ENCODE results near the gene UFSP1. TPM values are rescaled to one million over a fixed set of nuclear protein-coding genes. Genes with fewer than 3 reads are reported as not detected.

UFSP1 gene
- total and polyA plus RNA-seq, 5 experiments from 2014 or later = 1.1 to 10.9 (median 2.7) TPM

GRCh38 chr7:100886142-100886935 is 3.2 kb downstream of the UFSP1 start:
- Mint-ChIP-seq H3K27me3 (peaks cover under 1 to 4% (median under 1%) of the 10 kb centered on the region in 5 donors), H3K9me3 (no peaks in the 10 kb centered on the region), H3K4me1 (peaks cover 22 to 72% (median 47%) of the 10 kb centered on the region in 4 donors), H3K36me3 (peaks cover 0 to 73% (median 30%) of the 10 kb centered on the region in 3 donors), H3K4me3 (peak overlapping the region in 9 of 10 donors; percentile 18 to 93 (median 53)), H3K27ac (peak overlapping the region; percentile 79 to 98 (median 90))
- ATAC-seq (no peak), DNase-seq (no peak)
- POLR2A ChIA-PET = interaction anchor here (1.5 to 6.3 kb wide), 5 partner anchors 10 to 358 kb away, joined by 3 to 165 read pairs (median 5); partner anchors contain the start of genes EPHB4, FBXO24, FIS1 and LRCH4

GRCh38 chr7:100885440-100886141 is 3.9 kb downstream of the UFSP1 start:
- POLR2A ChIA-PET = interaction anchor here (2.3 to 6.3 kb wide), 2 partner anchors 9 to 10 kb away, joined by 9 to 165 read pairs; partner anchors contain the start of gene SRRT
- ATAC-seq = no peak
- Mint-ChIP-seq H3K36me3 (peaks cover 0 to 78% (median 30%) of the 10 kb centered on the region in 3 donors), H3K27ac (peak overlapping the region in 9 of 10 donors; percentile 40 to 96 (median 79)), H3K4me3 (peak overlapping the region in 6 of 10 donors; percentile 23 to 59 (median 40)), H3K9me3 (no peaks in the 10 kb centered on the region), H3K27me3 (no peaks in the 10 kb centered on the region), H3K4me1 (peaks cover 23 to 67% (median 47%) of the 10 kb centered on the region in 4 donors)
- DNase-seq = no peak

GRCh38 chr7:100884736-100885439 is 4.6 kb downstream of the UFSP1 start:
- peak overlapping the region in 9 of 10 donors; percentile 7 to 87 (median 72) for H3K27ac Mint-ChIP-seq
- peaks cover 0 to 83% (median 30%) of the 10 kb centered on the region in 3 donors for H3K36me3 Mint-ChIP-seq
- POLR2A ChIA-PET = interaction anchor here (2.3 kb wide), 1 partner anchor 10 kb away, joined by 9 read pairs; the partner anchor contains the start of gene SRRT
- H3K4me1 Mint-ChIP-seq = peaks cover 23 to 67% (median 45%) of the 10 kb centered on the region in 4 donors
- no peaks in the 10 kb centered on the region for H3K9me3 Mint-ChIP-seq
- H3K27me3 Mint-ChIP-seq = no peaks in the 10 kb centered on the region
- peak overlapping the region in 6 of 10 donors; percentile 16 to 70 (median 48) for H3K4me3 Mint-ChIP-seq
- ATAC-seq (no peak), DNase-seq (no peak)

- ATAC-seq = no peak
- Mint-ChIP-seq H3K27me3 (no peaks in the 10 kb centered on the region), H3K36me3 (peaks cover 0 to 97% (median 30%) of the 10 kb centered on the region in 3 donors), H3K9me3 (no peaks in the 10 kb centered on the region), H3K4me1 (peaks cover 23 to 76% (median 55%) of the 10 kb centered on the region in 4 donors), H3K4me3 (no peak overlapping the region), H3K27ac (peak overlapping the region in 4 of 10 donors; percentile 52 to 85 (median 72))
- POLR2A ChIA-PET = interaction anchor here (0.5 to 2.3 kb wide), 3 partner anchors 8 to 783 kb away, joined by 3 to 9 read pairs (median 5); partner anchors contain the start of gene SRRT
- DNase-seq = no peak
Measured at GRCh38 chr7:100882785-100883526, 6.6 kb downstream of the UFSP1 start.

GRCh38 chr7:100882201-100882600 is 7.3 kb downstream of the UFSP1 start:
- Mint-ChIP-seq H3K27ac (peak overlapping the region in 3 of 10 donors; percentile 7 to 24 (median 12)), H3K9me3 (no peaks in the 10 kb centered on the region), H3K4me3 (no peak overlapping the region), H3K27me3 (no peaks in the 10 kb centered on the region), H3K4me1 (peaks cover 18 to 72% (median 53%) of the 10 kb centered on the region in 4 donors), H3K36me3 (peaks cover 0 to 94% (median 27%) of the 10 kb centered on the region in 3 donors)
- no peak for ATAC-seq
- POLR2A ChIA-PET = no interaction called here
- no peak for DNase-seq

GRCh38 chr7:100881136-100881535 is 8.4 kb downstream of the UFSP1 start:
- POLR2A ChIA-PET = no interaction called here
- Mint-ChIP-seq H3K9me3 (no peaks in the 10 kb centered on the region), H3K27me3 (no peaks in the 10 kb centered on the region), H3K27ac (peak overlapping the region in 1 of 10 donors; percentile 67), H3K36me3 (peaks cover 0 to 93% (median 16%) of the 10 kb centered on the region in 3 donors), H3K4me1 (peaks cover 20 to 72% (median 53%) of the 10 kb centered on the region in 4 donors), H3K4me3 (no peak overlapping the region)
- ATAC-seq = no peak
- no peak for DNase-seq

GRCh38 chr7:100880645-100881044 is 8.9 kb downstream of the UFSP1 start:
- DNase-seq = no peak
- no peak for ATAC-seq
- no peak overlapping the region for H3K4me3 Mint-ChIP-seq
- H3K4me1 Mint-ChIP-seq = peaks cover 22 to 70% (median 53%) of the 10 kb centered on the region in 4 donors
- H3K36me3 Mint-ChIP-seq = peaks cover 0 to 91% (median 12%) of the 10 kb centered on the region in 3 donors
- peak overlapping the region in 4 of 10 donors; percentile 29 to 79 (median 40) for H3K27ac Mint-ChIP-seq
- H3K9me3 Mint-ChIP-seq = no peaks in the 10 kb centered on the region
- POLR2A ChIA-PET = no interaction called here
- no peaks in the 10 kb centered on the region for H3K27me3 Mint-ChIP-seq

- peak overlapping the region in 4 of 10 donors; percentile 11 to 54 (median 32) for H3K4me3 Mint-ChIP-seq
- H3K27ac Mint-ChIP-seq = peak overlapping the region; percentile 4 to 74 (median 50)
- H3K36me3 Mint-ChIP-seq = peaks cover 3 to 86% (median 14%) of the 10 kb centered on the region in 3 donors
- peaks cover 0 to 3% (median 0%) of the 10 kb centered on the region in 5 donors for H3K27me3 Mint-ChIP-seq
- H3K4me1 Mint-ChIP-seq = peaks cover 23 to 71% (median 55%) of the 10 kb centered on the region in 4 donors
- H3K9me3 Mint-ChIP-seq = no peaks in the 10 kb centered on the region
- POLR2A ChIA-PET = interaction anchor here (7.2 kb wide), 1 partner anchor 9 kb away, joined by 165 read pairs; the partner anchor contains the start of gene UFSP1
- ATAC-seq (no peak), DNase-seq (no peak)
Measured at GRCh38 chr7:100879685-100880261, 9.7 kb downstream of the UFSP1 start.

GRCh38 chr7:100878685-100879084 is 10.8 kb downstream of the UFSP1 start:
- peak overlapping the region in 5 of 10 donors; percentile 8 to 51 (median 46) for H3K4me3 Mint-ChIP-seq

GRCh38 chr7:100878013-100878412 is 11.5 kb downstream of the UFSP1 start:
- H3K4me3 Mint-ChIP-seq = peak overlapping the region in 9 of 10 donors; percentile 10 to 50 (median 33)
- peaks cover 3 to 68% (median 7%) of the 10 kb centered on the region in 3 donors for H3K36me3 Mint-ChIP-seq
- H3K9me3 Mint-ChIP-seq = no peaks in the 10 kb centered on the region
- peak overlapping the region in 6 of 10 donors; percentile 3 to 73 (median 51) for H3K27ac Mint-ChIP-seq
- POLR2A ChIA-PET = interaction anchor here (1.2 to 7.2 kb wide), 2 partner anchors 11 kb away, joined by 3 to 165 read pairs; partner anchors contain the start of genes TRIP6 and UFSP1
- DNase-seq (no peak), ATAC-seq (no peak)
- H3K4me1 Mint-ChIP-seq = peaks cover 22 to 62% (median 60%) of the 10 kb centered on the region in 4 donors
- peaks cover 0 to 3% (median 0%) of the 10 kb centered on the region in 5 donors for H3K27me3 Mint-ChIP-seq

More at GRCh38 chr7:100878685-100879084, 10.8 kb downstream of the UFSP1 start:
- Mint-ChIP-seq H3K27me3 (peaks cover 0 to 3% (median 0%) of the 10 kb centered on the region in 5 donors), H3K27ac (peak overlapping the region in 7 of 10 donors; percentile 34 to 85 (median 53)), H3K9me3 (no peaks in the 10 kb centered on the region), H3K36me3 (peaks cover 3 to 75% (median 12%) of the 10 kb centered on the region in 3 donors), H3K4me1 (peaks cover 23 to 68% (median 61%) of the 10 kb centered on the region in 4 donors)
- no peak for ATAC-seq
- DNase-seq = no peak
- POLR2A ChIA-PET = interaction anchor here (1.2 to 7.2 kb wide), 2 partner anchors 10 to 12 kb away, joined by 3 to 165 read pairs; partner anchors contain the start of genes TRIP6 and UFSP1

Data from naive thymus-derived CD8-positive, alpha-beta T cell (primary cell).